Gastroesophageal sphincter (tissue), 3 donors: ENCODE measurements around the gene SMYD2.

Experiments
- CTCF ChIP-seq, 4 experiments: fragments of 200-600 bp in 2 of 4; fragments of 450-650 bp in 2 of 4; sonication (generic) in 1 of 4; IDR thresholded peaks; one replicate each; pipeline ENCODE4 v1.5.1; 2017 to 2019; ENCODE audit warnings: antibody characterized with exemption in 4 of 4, mild to moderate bottlenecking in 2 of 4, moderate library complexity in 2 of 4
- POLR2A ChIP-seq, 2 donors: fragments of 450-650 bp; IDR thresholded peaks; one replicate each; pipeline ENCODE4 v1.6.1; 2017; ENCODE audit warnings: antibody characterized with exemption in 2 of 2, mild to moderate bottlenecking in 2 of 2, moderate library complexity in 1 of 2
- POLR2AphosphoS5 ChIP-seq: sonication (generic); formaldehyde crosslinking; IDR thresholded peaks from one replicate; pipeline ENCODE4 v1.6.1; 2017; ENCODE audit warnings: antibody characterized with exemption

GRCh38 chr1:214361636-214362035 lies 80.7 kb downstream of the SMYD2 start:
- no peak for TF ChIP-seq CTCF (IDR thresholded peaks at IDR 0.05)
- no peak for TF ChIP-seq POLR2AphosphoS5
- no peak for TF ChIP-seq POLR2A (IDR thresholded peaks at IDR 0.05)
